Kidney (tissue), 14 donors: ENCODE results near the gene RETSAT. TPM values are rescaled to one million over a fixed set of nuclear protein-coding genes. Genes with fewer than 3 reads are reported as not detected.

Source experiments
- DNase-seq, 5 donors: peaks; one replicate each; pipeline ENCODE4 v3.0.0-alpha.2; 2013 to 2020
- FAIRE-seq: peaks from 2 replicates; lab custom pipeline; 2012; peaks lifted over from hg19 to GRCh38; lab: Jason Lieb, UNC
- H3K27ac ChIP-seq, 2 donors: one replicate each; pipeline ENCODE4 v1.7.0; 2013; ENCODE audit warnings: low read depth in 2 of 2, low read length in 2 of 2, inconsistent platforms in 1 of 2
- H3K27me3 ChIP-seq: one replicate; pipeline ENCODE4 v1.7.1; 2013; ENCODE audit warnings: low read length, inconsistent platforms; ENCODE audit not compliant: control insufficient read depth, insufficient read depth
- H3K36me3 ChIP-seq, 3 donors: one replicate each; pipeline versions ENCODE4 v1.7.0 to v1.7.1; 2013; ENCODE audit warnings: low read length in 3 of 3, control low read depth in 1 of 3, inconsistent platforms in 1 of 3; ENCODE audit not compliant: insufficient read depth in 3 of 3, control insufficient read depth in 2 of 3
- H3K4me1 ChIP-seq, 3 donors: one replicate each; pipeline versions ENCODE4 v1.7.0 to v1.7.1; 2013; ENCODE audit warnings: low read length in 3 of 3, inconsistent platforms in 1 of 3, low read depth in 1 of 3; ENCODE audit not compliant: control insufficient read depth in 2 of 3, insufficient read depth in 2 of 3
- H3K4me3 ChIP-seq, 3 donors: one replicate each; pipeline versions ENCODE4 v1.7.0 to v1.8.1; 2013; ENCODE audit warnings: low read length in 3 of 3, control low read depth in 1 of 3, inconsistent platforms in 1 of 3
- H3K9ac ChIP-seq, 3 donors: one replicate each; pipeline versions ENCODE4 v1.7.0 to v1.7.1; 2013; ENCODE audit warnings: low read length in 3 of 3, control low read depth in 1 of 3, inconsistent platforms in 1 of 3
- H3K9me3 ChIP-seq, 3 donors: one replicate each; pipeline versions ENCODE4 v1.7.0 to v1.7.1; 2013; ENCODE audit warnings: low read length in 3 of 3, control low read depth in 1 of 3, inconsistent platforms in 1 of 3; ENCODE audit not compliant: control insufficient read depth in 2 of 3, insufficient read depth in 1 of 3
- intact Hi-C: fragments of 100-400 bp; cut with DNase I; formaldehyde crosslinking; loops from one replicate; pipeline ENCODE4 v1.11.1; 2022
- polyA plus RNA-seq: library from polyadenylated mRNA; stranded (reverse); fragments of 350-450 nt; fragmentation: Illumina TruSeq; extraction: RNeasy Lipid Tissue Mini Kit (QIAGEN cat#74804); gene quantifications from one replicate; pipeline ENCODE4 v1.2.3, GENCODE V29; 2014; ENCODE audit warnings: low read depth, low replicate concordance; ENCODE audit not compliant: insufficient read depth
- total RNA-seq: library from RNA; stranded (reverse); fragmentation: NEBNext Ultra II Directional; extraction: Animal tissue kit (Norgen Biotek cat#: 25700); gene quantifications from one replicate; pipeline ENCODE4 v1.2.1, GENCODE V29; 2021
- TF ChIP-seq, protein P1 (sequence below): IDR thresholded peaks from 3 replicates; pipeline ENCODE4 v1.5.1; 2012; ENCODE audit warnings: mild to moderate bottlenecking, moderate library complexity, borderline replicate concordance; ENCODE audit not compliant: insufficient read depth; ENCODE audit errors: extremely low read depth
- donor health status: control.
- donor health status: control.
- donor health status: control.
- donor health status: control.
- donor health status: control.
- donor health status: DM: yes; HTN: yes; CAD: no.
- donor health status: Normal renal cell carcinoma (clear cell type).

Gene RETSAT
- total and polyA plus RNA-seq, 2 donors from 2014 or later, result 42.9 to 53.9 TPM

GRCh38 chr2:85308201-85308600, 46.1 kb downstream of the RETSAT start:
- Histone ChIP-seq H3K36me3 (peaks cover 0 to 3% (median 0%) of the 10 kb centered on the region in 3 donors), H3K27ac (peak overlapping the region; percentile 69 to 76), H3K9ac (no peak overlapping the region), H3K27me3 (no peaks in the 10 kb centered on the region), H3K4me1 (peaks cover 12% of the 10 kb centered on the region in 3 donors), H3K9me3 (no peaks in the 10 kb centered on the region), H3K4me3 (peak overlapping the region in 2 of 3 donors; percentile 52 to 63)
- intact Hi-C loops, result loop anchor here (10.0 kb wide), 1 partner anchor 243 kb away; no protein-coding TSS in a partner anchor
- FAIRE-seq, result no peak
- TF ChIP-seq, protein P1, sequence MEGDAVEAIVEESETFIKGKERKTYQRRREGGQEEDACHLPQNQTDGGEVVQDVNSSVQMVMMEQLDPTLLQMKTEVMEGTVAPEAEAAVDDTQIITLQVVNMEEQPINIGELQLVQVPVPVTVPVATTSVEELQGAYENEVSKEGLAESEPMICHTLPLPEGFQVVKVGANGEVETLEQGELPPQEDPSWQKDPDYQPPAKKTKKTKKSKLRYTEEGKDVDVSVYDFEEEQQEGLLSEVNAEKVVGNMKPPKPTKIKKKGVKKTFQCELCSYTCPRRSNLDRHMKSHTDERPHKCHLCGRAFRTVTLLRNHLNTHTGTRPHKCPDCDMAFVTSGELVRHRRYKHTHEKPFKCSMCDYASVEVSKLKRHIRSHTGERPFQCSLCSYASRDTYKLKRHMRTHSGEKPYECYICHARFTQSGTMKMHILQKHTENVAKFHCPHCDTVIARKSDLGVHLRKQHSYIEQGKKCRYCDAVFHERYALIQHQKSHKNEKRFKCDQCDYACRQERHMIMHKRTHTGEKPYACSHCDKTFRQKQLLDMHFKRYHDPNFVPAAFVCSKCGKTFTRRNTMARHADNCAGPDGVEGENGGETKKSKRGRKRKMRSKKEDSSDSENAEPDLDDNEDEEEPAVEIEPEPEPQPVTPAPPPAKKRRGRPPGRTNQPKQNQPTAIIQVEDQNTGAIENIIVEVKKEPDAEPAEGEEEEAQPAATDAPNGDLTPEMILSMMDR, result no peak
- DNase-seq, result no peak

DNA sequence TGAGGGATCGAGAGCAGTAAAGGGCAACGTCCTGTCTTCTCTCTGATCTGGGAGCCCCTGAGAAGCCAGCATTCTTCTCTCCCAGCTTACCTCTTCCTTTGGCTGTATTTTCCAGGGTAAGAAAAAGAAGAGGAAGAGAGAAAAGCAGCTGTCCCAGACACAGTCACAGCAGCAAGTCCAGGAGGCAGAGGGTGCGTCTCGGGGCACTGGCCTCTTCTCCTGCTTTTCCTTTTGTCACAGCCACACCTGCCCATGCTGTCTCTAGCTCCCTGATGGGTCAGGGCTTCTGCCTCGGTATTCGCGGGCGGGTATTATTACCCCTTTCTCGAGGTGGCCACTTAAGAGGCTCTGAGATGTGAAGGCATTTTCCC, 46.8 kb downstream of the RETSAT start:
- Histone ChIP-seq H3K36me3 (peaks cover 0 to 3% (median 0%) of the 10 kb centered on the region in 3 donors), H3K4me1 (peaks cover 12% of the 10 kb centered on the region in 3 donors), H3K27ac (peak overlapping the region; percentile 6 to 69), H3K9ac (no peak overlapping the region), H3K27me3 (no peaks in the 10 kb centered on the region), H3K4me3 (peak overlapping the region in 2 of 3 donors; percentile 22 to 54), H3K9me3 (no peaks in the 10 kb centered on the region)
- DNase-seq (no peak), FAIRE-seq (no peak)
- intact Hi-C loops, result loop anchor here (10.0 kb wide), 1 partner anchor 243 kb away; no protein-coding TSS in a partner anchor
- TF ChIP-seq, protein P1, result no peak

DNA sequence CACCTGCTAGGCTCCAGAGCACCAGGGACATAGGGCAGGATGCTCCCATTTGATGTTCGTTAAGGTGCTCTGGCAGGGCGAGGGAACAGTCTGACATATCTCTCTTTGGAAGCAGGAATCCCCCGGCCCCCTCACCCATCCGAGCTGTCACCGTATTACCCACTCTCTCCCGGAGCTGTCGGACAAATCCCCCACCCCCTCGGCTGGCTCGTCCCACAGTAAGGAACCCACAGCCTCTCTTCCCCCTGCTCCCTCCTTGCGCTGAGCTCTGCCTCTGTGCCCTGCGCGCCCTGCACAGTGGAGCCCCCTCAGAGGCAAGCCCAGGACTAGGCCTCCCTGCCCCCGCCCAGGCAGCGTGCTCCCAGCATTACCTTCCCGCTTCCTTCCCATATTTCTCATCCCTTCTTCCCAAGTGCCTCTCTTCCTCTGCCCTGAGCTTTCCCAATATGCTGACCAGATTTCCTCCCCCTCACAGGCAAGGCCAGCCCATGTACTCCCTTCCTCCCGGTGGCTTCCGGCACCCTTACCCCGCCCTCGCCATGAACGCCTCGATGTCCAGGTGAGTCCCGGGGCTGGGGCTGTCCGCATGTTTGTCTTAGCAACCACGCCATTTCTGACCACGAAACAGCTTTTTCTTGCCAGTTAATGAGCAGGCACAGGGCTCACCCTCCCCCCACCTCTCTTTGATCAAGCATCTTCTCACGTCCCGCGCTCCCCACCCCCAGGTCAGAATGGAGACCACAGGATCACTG, 50.4 kb downstream of the RETSAT start:
- Histone ChIP-seq H3K4me1 (peaks cover 5 to 6% (median 6%) of the 10 kb centered on the region in 3 donors), H3K4me3 (no peak overlapping the region), H3K9ac (no peak overlapping the region), H3K27ac (no peak overlapping the region), H3K27me3 (no peaks in the 10 kb centered on the region), H3K9me3 (no peaks in the 10 kb centered on the region), H3K36me3 (peaks cover 0 to 3% (median 0%) of the 10 kb centered on the region in 3 donors)
- DNase-seq, result no peak
- no peak for FAIRE-seq
- TF ChIP-seq, protein P1, result no peak
- intact Hi-C loops, result loop anchor here (10.0 kb wide), 1 partner anchor 239 kb away; no protein-coding TSS in a partner anchor
